HepG2 (cell line): ENCODE data around the gene NT5C. TPM values are rescaled to one million over a fixed set of nuclear protein-coding genes. Genes with fewer than 3 reads are reported as not detected.
A peak's percentile ranks its signal among the peaks of the same experiment; 100 is the strongest.

Source experiments
- ARID5B ChIP-seq: IDR thresholded peaks from 2 replicates; pipeline ENCODE4 v1.4.0; 2020; ENCODE audit warnings: mild to moderate bottlenecking, missing genetic modification reagents
- DNMT3B ChIP-seq: conservative IDR thresholded peaks from 2 replicates; pipeline ENCODE4 v1.6.1; 2016; ENCODE audit warnings: missing biosample characterization, control low read depth
- HNRNPL ChIP-seq: fragments of 200-400 bp; formaldehyde crosslinking; IDR thresholded peaks from 2 replicates; pipeline ENCODE4 v1.6.1; 2017; ENCODE audit warnings: mild to moderate bottlenecking, low read depth, low read length
- HNRNPUL1 ChIP-seq: fragments of 200-400 bp; formaldehyde crosslinking; IDR thresholded peaks from 2 replicates; pipeline ENCODE4 v1.6.1; 2017; ENCODE audit warnings: low read depth, mild to moderate bottlenecking, low read length, moderate library complexity
- ISL2 ChIP-seq: sonication (generic); formaldehyde crosslinking; IDR thresholded peaks from 2 replicates; pipeline ENCODE4 v1.5.0; 2020; ENCODE audit warnings: missing genetic modification reagents
- KLF11 ChIP-seq: IDR thresholded peaks from 2 replicates; pipeline ENCODE4 v1.6.1; 2016; ENCODE audit warnings: missing compliant biosample characterization
- MTA1 ChIP-seq: sonication (generic); formaldehyde crosslinking; IDR thresholded peaks from 2 replicates; pipeline ENCODE4 v1.4.0; 2020; ENCODE audit warnings: missing genetic modification reagents, mild to moderate bottlenecking, borderline replicate concordance
- NR3C1 ChIP-seq: sonication (generic); formaldehyde crosslinking; IDR thresholded peaks from 2 replicates; pipeline ENCODE4 v1.4.0; 2020; ENCODE audit warnings: missing genetic modification reagents
- PRMT3 ChIP-seq: sonication (generic); formaldehyde crosslinking; IDR thresholded peaks from 2 replicates; pipeline ENCODE4 v1.8.1; 2022; ENCODE audit warnings: low read depth, mild to moderate bottlenecking, moderate library complexity, missing genetic modification reagents, borderline replicate concordance
- SKIL ChIP-seq: sonication (generic); formaldehyde crosslinking; IDR thresholded peaks from 2 replicates; pipeline ENCODE4 v1.8.0; 2022; ENCODE audit warnings: missing genetic modification reagents, mild to moderate bottlenecking, moderate library complexity, borderline replicate concordance
- SMAD3 ChIP-seq: sonication (generic); formaldehyde crosslinking; IDR thresholded peaks from 2 replicates; pipeline ENCODE4 v1.4.0; 2020; ENCODE audit warnings: missing genetic modification reagents
- SMARCC2 ChIP-seq: fragments of 450-650 bp; IDR thresholded peaks from 2 replicates; pipeline ENCODE4 v1.6.1; 2017; ENCODE audit warnings: antibody characterized with exemption, mild to moderate bottlenecking
- TFE3 ChIP-seq: IDR thresholded peaks from 2 replicates; pipeline ENCODE4 v1.6.1; 2016
- ZBTB42 ChIP-seq: sonication (generic); formaldehyde crosslinking; IDR thresholded peaks from 2 replicates; pipeline ENCODE4 v1.5.0; 2020; ENCODE audit warnings: mild to moderate bottlenecking, missing genetic modification reagents
- ZNF251 ChIP-seq: sonication (generic); formaldehyde crosslinking; IDR thresholded peaks from 2 replicates; pipeline ENCODE4 v1.9.0; 2021; ENCODE audit warnings: mild to moderate bottlenecking, missing genetic modification reagents
- ZNF562 ChIP-seq: sonication (generic); formaldehyde crosslinking; IDR thresholded peaks from 2 replicates; pipeline ENCODE4 v1.8.0; 2022; ENCODE audit warnings: missing genetic modification reagents, borderline replicate concordance
- ZNF577 ChIP-seq: sonication (generic); formaldehyde crosslinking; IDR thresholded peaks from 2 replicates; pipeline ENCODE4 v1.4.0; 2020; ENCODE audit warnings: mild to moderate bottlenecking, low read depth, missing genetic modification reagents, borderline replicate concordance
- ZNF770 ChIP-seq: sonication (generic); formaldehyde crosslinking; IDR thresholded peaks from 2 replicates; pipeline ENCODE4 v1.5.0; 2020; ENCODE audit warnings: mild to moderate bottlenecking, missing genetic modification reagents
- ZNF788 ChIP-seq: sonication (generic); formaldehyde crosslinking; IDR thresholded peaks from 2 replicates; pipeline ENCODE4 v1.5.0; 2020; ENCODE audit warnings: mild to moderate bottlenecking, missing genetic modification reagents, borderline replicate concordance
- ZZZ3 ChIP-seq: sonication (generic); formaldehyde crosslinking; IDR thresholded peaks from 2 replicates; pipeline ENCODE4 v1.4.0; 2020; ENCODE audit warnings: missing genetic modification reagents, mild to moderate bottlenecking, borderline replicate concordance
- polyA plus RNA-seq, 8 experiments: library from polyadenylated mRNA; depleted of rRNA in 3 of 8; stranded (reverse) in 7 of 8; unstranded in 1 of 8; fragments of >200 nt; fragmentation: Illumina TruSeq in 4 of 8; extraction: Trizol in 4 of 8; gene quantifications; 2 replicates each; pipeline versions ENCODE4 v1.2.1 to v1.2.3, GENCODE V29; 2011 to 2016; ENCODE audit warnings: low read depth in 4 of 8, missing spikeins in 1 of 8, mixed read lengths in 1 of 8; ENCODE audit not compliant: insufficient read depth in 1 of 8
- total RNA-seq, 5 experiments: library from RNA; depleted of rRNA; stranded (reverse); fragments of >200 nt; fragmentation: Illumina TruSeq; extraction: Trizol; gene quantifications; 2 replicates each; pipeline ENCODE4 v1.2.3, GENCODE V29; 2016; ENCODE audit warnings: low read depth in 1 of 5

The NT5C gene
- total and polyA plus RNA-seq, 2 of the 13 experiments (the other 11 are each of a cell fraction or from before 2014, with no cell fraction given) = 42.8 to 48.6 TPM

- TF ChIP-seq ARID5B (CRISPR knock-in tag) = no peak
- no peak for TF ChIP-seq HNRNPL
- TF ChIP-seq HNRNPUL1 = no peak
- TF ChIP-seq ZZZ3 (CRISPR knock-in tag) = 0 out of 2 replicates have a peak, but pooled peaks have one; percentile 45
- TF ChIP-seq MTA1 = no peak
- no peak for TF ChIP-seq ISL2
- TF ChIP-seq SKIL (CRISPR knock-in tag) = no peak; the same call in 1 of the 2 replicates
- TF ChIP-seq ZNF788 (CRISPR knock-in tag) = no peak
- no peak for TF ChIP-seq ZNF251 (CRISPR knock-in tag)
- no peak for TF ChIP-seq ZBTB42 (CRISPR knock-in tag)
- no peak for TF ChIP-seq ZNF770 (CRISPR knock-in tag)
- no peak for TF ChIP-seq ZNF577
- TF ChIP-seq PRMT3 (CRISPR knock-in tag) = no peak
- no peak for TF ChIP-seq NR3C1 (CRISPR knock-in tag)
- no peak for TF ChIP-seq DNMT3B (CRISPR knock-in tag)
- TF ChIP-seq KLF11 (CRISPR knock-in tag) = no peak; the same call in 1 of the 2 replicates
- no peak for TF ChIP-seq ZNF562 (CRISPR knock-in tag)
- TF ChIP-seq TFE3 (CRISPR knock-in tag) = no peak
- TF ChIP-seq SMARCC2 = no peak
- peak; percentile 20; the same call in 1 of the 2 replicates for TF ChIP-seq SMAD3 (CRISPR knock-in tag)
Measured at GRCh38 chr17:75152922-75153779, 21.6 kb upstream of the NT5C start (continued).
